Adrenal gland (tissue), 12 donors: Measurements from ENCODE around the gene SDF4. TPM values are rescaled to one million over a fixed set of nuclear protein-coding genes. Genes with fewer than 3 reads are reported as not detected.

Experiments
- DNase-seq, 7 donors: peaks; one replicate each; pipeline ENCODE4 v3.0.0-alpha.2; 2019 to 2020
- H3K27ac ChIP-seq, 5 donors: fragments of 200-600 bp; sonication (generic) in 4 of 5; 1 replicate in 3 of 5; 2 replicates in 2 of 5; pipeline versions ENCODE4 v1.5.1 to v1.8.0; 2016 to 2020; ENCODE audit warnings: mild to moderate bottlenecking in 1 of 5
- H3K27me3 ChIP-seq: fragments of 200-600 bp; 2 replicates; pipeline ENCODE4 v1.8.0; 2021
- H3K36me3 ChIP-seq, 2 donors: fragments of 200-600 bp; replicated peaks in 1 of 2; 1 replicate in 1 of 2; 2 replicates in 1 of 2; pipeline versions ENCODE4 v1.5.1 to v1.8.0; 2018 to 2022
- H3K4me1 ChIP-seq, 2 donors: fragments of 200-600 bp; replicated peaks in 1 of 2; 1 replicate in 1 of 2; 2 replicates in 1 of 2; pipeline versions ENCODE4 v1.5.1 to v1.8.0; 2018 to 2021
- H3K4me3 ChIP-seq, 4 donors: fragments of 200-600 bp; sonication (generic) in 3 of 4; one replicate each; pipeline ENCODE4 v1.5.1; 2016 to 2018
- H3K9me3 ChIP-seq, 3 donors: fragments of 200-600 bp; sonication (generic) in 1 of 3; replicated peaks in 1 of 3; 1 replicate in 2 of 3; 2 replicates in 1 of 3; pipeline versions ENCODE4 v1.5.1 to v1.8.0; 2016 to 2021
- POLR2A ChIP-seq, 2 donors: fragments of 450-650 bp; IDR thresholded peaks; one replicate each; pipeline ENCODE4 v1.6.1; 2017; ENCODE audit warnings: antibody characterized with exemption in 2 of 2, mild to moderate bottlenecking in 2 of 2, moderate library complexity in 1 of 2
- WGBS, 4 donors: extraction: QIAGEN DNeasy Blood & Tissue Kit in 2 of 4; methylation state at CpG; one replicate each; pipeline versions ENCODE4 v1.1.5 to v1.1.7; 2013 to 2017; 5-methylcytosine and 5-hydroxymethylcytosine counted together
- intact Hi-C, 2 donors: fragments of 100-400 bp; cut with DNase I; formaldehyde crosslinking; loops; one replicate each; pipeline versions ENCODE4 v1.14.1 to v1.15.0; 2022 to 2023
- polyA plus RNA-seq, 3 donors: library from polyadenylated mRNA; stranded (reverse); fragments of 200-250 nt in 2 of 3; fragments of 350-450 nt in 1 of 3; fragmentation: Illumina TruSeq in 1 of 3; extraction: RNeasy Lipid Tissue Mini Kit (QIAGEN cat#74804) in 1 of 3; gene quantifications; one replicate each; pipeline ENCODE4 v1.2.3, GENCODE V29; 2013 to 2014
- total RNA-seq, 9 donors: library from RNA; depleted of rRNA in 4 of 9; stranded (reverse); fragments of >200 nt in 4 of 9; fragments of 120-200 nt in 1 of 9; fragmentation: NEBNext Ultra II Directional in 1 of 9; extraction: Animal tissue kit (Norgen Biotek cat#: 25700) in 1 of 9; gene quantifications; one replicate each; pipeline versions ENCODE4 v1.1.0 to v1.2.4, GENCODE V29; 2013 to 2023
- TF ChIP-seq, protein P1 (sequence below), 6 experiments: fragments of 450-650 bp in 4 of 6; fragments of 200-600 bp in 2 of 6; sonication (generic) in 1 of 6; IDR thresholded peaks; 1 replicate in 5 of 6; 2 replicates in 1 of 6; pipeline versions ENCODE4 v1.5.1 to v1.8.0; 2016 to 2021; ENCODE audit warnings: antibody characterized with exemption in 6 of 6, mild to moderate bottlenecking in 2 of 6, moderate library complexity in 1 of 6
- donor health status: healthy with polysubstance abuse.
- donor health status: Bipolar disorder and iron deficiency.
- donor health status: DM: yes; HTN: yes; CAD: no.
- donor health status: DM: no; HTN: no; CAD: no.
- donor health status: DM: no; HTN: no; CAD: no.
- donor health status: DM: yes; HTN: yes; CAD: no.

Gene SDF4
- total and polyA plus RNA-seq, 12 donors: 49.4 to 221 (median 142) TPM

GRCh38 chr1:1259540-1259939, 27.7 kb upstream of the SDF4 start:
- intact Hi-C loops: no loop called here
- TF ChIP-seq, protein P1, sequence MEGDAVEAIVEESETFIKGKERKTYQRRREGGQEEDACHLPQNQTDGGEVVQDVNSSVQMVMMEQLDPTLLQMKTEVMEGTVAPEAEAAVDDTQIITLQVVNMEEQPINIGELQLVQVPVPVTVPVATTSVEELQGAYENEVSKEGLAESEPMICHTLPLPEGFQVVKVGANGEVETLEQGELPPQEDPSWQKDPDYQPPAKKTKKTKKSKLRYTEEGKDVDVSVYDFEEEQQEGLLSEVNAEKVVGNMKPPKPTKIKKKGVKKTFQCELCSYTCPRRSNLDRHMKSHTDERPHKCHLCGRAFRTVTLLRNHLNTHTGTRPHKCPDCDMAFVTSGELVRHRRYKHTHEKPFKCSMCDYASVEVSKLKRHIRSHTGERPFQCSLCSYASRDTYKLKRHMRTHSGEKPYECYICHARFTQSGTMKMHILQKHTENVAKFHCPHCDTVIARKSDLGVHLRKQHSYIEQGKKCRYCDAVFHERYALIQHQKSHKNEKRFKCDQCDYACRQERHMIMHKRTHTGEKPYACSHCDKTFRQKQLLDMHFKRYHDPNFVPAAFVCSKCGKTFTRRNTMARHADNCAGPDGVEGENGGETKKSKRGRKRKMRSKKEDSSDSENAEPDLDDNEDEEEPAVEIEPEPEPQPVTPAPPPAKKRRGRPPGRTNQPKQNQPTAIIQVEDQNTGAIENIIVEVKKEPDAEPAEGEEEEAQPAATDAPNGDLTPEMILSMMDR (IDR thresholded peaks at IDR 0.05): no peak
- H3K27ac ChIP-seq: no peak overlapping the region
- no peaks in the 10 kb centered on the region for H3K4me1 ChIP-seq
- peaks cover 0 to 66% of the 10 kb centered on the region in 2 donors for H3K36me3 ChIP-seq
- H3K27me3 ChIP-seq: no peaks in the 10 kb centered on the region
- DNase-seq: no peak
- 89 to 94% (median 93%) methylated on average over 16 to 18 of the region's 18 CpGs for WGBS, 4 donors
- H3K9me3 ChIP-seq: no peaks in the 10 kb centered on the region
- H3K4me3 ChIP-seq: no peak overlapping the region

DNA sequence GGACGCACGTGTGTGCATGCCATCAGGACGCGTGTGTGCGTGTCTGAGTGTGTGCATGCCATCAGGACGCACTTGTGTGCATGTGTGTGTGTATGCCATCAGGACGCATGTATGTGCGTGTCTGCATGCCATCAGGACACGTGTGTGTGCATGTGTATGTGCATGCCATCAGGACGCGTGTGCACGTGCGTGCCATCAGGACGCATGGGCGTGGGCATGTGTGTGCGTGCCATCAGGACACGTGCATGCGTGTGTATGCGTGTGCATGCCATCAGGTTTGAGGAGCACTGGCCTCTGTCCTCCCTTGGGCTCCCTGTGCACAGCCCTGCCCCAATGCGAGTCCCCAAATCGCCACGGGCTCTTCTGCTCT, 27.3 kb upstream of the SDF4 start:
- intact Hi-C loops: no loop called here
- H3K4me1 ChIP-seq: no peaks in the 10 kb centered on the region

DNA sequence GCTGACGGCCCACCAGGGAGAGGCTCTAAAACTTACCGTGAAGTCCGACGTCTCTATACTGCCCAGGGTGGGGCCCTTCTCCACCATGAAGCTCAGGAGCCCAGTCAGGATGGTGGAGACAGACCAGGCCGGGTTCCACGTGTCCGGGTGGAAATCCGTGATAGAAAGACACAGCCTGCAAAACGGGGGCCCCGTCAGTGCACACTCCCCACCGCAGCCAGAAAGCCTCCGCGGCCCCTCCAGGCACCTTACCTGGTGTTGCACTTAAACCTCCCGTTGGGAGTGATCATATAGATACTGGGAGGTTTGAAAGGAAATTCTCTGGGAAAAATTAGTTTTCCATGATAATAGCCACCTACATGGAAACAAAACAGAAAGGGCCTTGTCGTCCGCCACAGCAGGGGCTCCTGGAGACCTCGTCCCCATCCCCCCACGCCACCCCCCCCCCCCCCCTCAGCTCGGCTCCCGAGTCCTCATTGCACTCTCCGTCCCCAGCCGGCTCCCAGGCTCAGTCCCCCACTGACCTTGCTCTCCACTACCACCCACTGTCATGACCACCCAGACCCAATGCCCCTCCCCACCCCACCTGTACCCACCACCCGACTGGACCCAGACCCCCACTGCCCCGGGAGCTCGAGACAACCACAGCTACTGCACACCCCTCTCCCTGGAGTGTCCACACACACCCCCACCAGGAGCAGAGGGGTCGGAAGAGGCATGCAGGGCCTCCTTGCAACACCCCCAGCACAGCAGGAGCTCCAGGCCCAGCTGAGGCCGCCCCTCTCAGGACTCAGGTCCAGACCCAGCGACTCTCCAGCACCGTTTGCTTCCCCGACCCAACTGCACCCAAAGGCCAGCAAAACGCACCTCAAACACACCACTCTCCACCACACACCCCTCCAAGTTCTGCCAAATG, 25.4 kb upstream of the SDF4 start:
- Histone ChIP-seq H3K27me3 (no peaks in the 10 kb centered on the region), H3K9me3 (no peaks in the 10 kb centered on the region), H3K4me3 (no peak overlapping the region), H3K36me3 (peaks cover 0 to 63% of the 10 kb centered on the region in 2 donors), H3K4me1 (no peaks in the 10 kb centered on the region), H3K27ac (no peak overlapping the region)
- DNase-seq: no peak
- TF ChIP-seq POLR2A (IDR thresholded peaks at IDR 0.05): no peak
- TF ChIP-seq, protein P1 (IDR thresholded peaks at IDR 0.05): no peak
- intact Hi-C loops: no loop called here
- 88 to 91% (median 89%) methylated on average over 27 to 31 of the region's 31 CpGs for WGBS, 4 donors

More for the DNA sequence above, 27.3 kb upstream of the SDF4 start:
- Histone ChIP-seq H3K27me3 (no peaks in the 10 kb centered on the region), H3K9me3 (no peaks in the 10 kb centered on the region), H3K4me3 (no peak overlapping the region), H3K27ac (no peak overlapping the region), H3K36me3 (peaks cover 0 to 67% of the 10 kb centered on the region in 2 donors)
- DNase-seq: no peak
- TF ChIP-seq POLR2A (IDR thresholded peaks at IDR 0.05): no peak
- TF ChIP-seq, protein P1 (IDR thresholded peaks at IDR 0.05): no peak
- WGBS, 4 donors: 91 to 97% (median 92%) methylated on average over 19 to 22 of the region's 22 CpGs

DNA sequence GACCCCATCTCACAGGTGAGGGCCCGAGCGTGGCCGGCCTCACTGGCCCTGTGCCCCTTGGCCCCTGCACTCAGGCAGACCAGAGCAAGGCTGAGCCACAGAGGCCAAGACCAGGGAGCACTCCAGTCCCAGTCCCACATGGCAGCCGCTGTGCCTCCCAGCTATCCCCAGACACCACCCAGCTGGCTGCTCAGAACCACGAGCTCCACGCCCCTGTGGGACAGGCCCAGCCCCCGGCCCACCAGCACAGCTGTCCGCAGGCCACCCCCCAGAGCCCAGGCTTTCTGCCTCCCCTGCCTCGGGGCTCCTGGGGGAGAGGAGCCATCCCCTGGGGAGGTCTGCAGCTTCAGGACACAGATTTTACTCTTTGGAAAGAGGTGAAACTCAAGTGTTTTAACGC, 23.8 kb upstream of the SDF4 start:
- Histone ChIP-seq H3K27me3 (no peaks in the 10 kb centered on the region), H3K36me3 (peaks cover 0 to 57% of the 10 kb centered on the region in 2 donors), H3K9me3 (no peaks in the 10 kb centered on the region), H3K4me3 (no peak overlapping the region), H3K4me1 (no peaks in the 10 kb centered on the region), H3K27ac (no peak overlapping the region)
- WGBS, 4 donors: 91 to 100% (median 94%) methylated on average over 3 to 10 of the region's 10 CpGs
- no peak for DNase-seq
- no peak for TF ChIP-seq POLR2A (IDR thresholded peaks at IDR 0.05)
- TF ChIP-seq, protein P1 (IDR thresholded peaks at IDR 0.05): no peak
- intact Hi-C loops: no loop called here
